Body of pancreas (tissue), 4 donors: ENCODE measurements around the gene PIK3AP1. TPM values are rescaled to one million over a fixed set of nuclear protein-coding genes. Genes with fewer than 3 reads are reported as not detected.
A peak's percentile ranks its signal among the peaks of the same experiment; 100 is the strongest.

Experiments used
- ATAC-seq: fragments of 150-250 bp; one replicate; pipeline ENCODE4 v1.9.1; 2016
- DNase-seq, 4 donors: peaks; one replicate each; pipeline ENCODE4 v3.0.0-alpha.2; 2019
- H3K27ac ChIP-seq, 4 donors: fragments of 200-600 bp; sonication (generic); 1 replicate in 3 of 4; 2 replicates in 1 of 4; pipeline versions ENCODE4 v1.5.1 to v1.6.1; 2016 to 2019; ENCODE audit warnings: mild to moderate bottlenecking in 1 of 4, mixed read lengths in 1 of 4, moderate library complexity in 1 of 4
- H3K27me3 ChIP-seq, 2 donors: fragments of 200-600 bp; sonication (generic); one replicate each; pipeline ENCODE4 v1.6.0; 2016; ENCODE audit warnings: mild to moderate bottlenecking in 1 of 2
- H3K36me3 ChIP-seq, 2 donors: fragments of 200-600 bp; sonication (generic); replicated peaks in 1 of 2; 2 replicates each; pipeline ENCODE4 v1.5.1; 2016; ENCODE audit warnings: low read depth in 2 of 2; ENCODE audit not compliant: insufficient read depth in 1 of 2
- H3K4me1 ChIP-seq: fragments of 200-600 bp; sonication (generic); one replicate; pipeline ENCODE4 v1.6.0; 2016
- H3K4me3 ChIP-seq, 2 donors: fragments of 200-600 bp; sonication (generic); 1 replicate in 1 of 2; 2 replicates in 1 of 2; pipeline ENCODE4 v1.5.1; 2016 to 2019
- H3K9me3 ChIP-seq, 3 donors: fragments of 200-600 bp; sonication (generic); 1 replicate in 2 of 3; 2 replicates in 1 of 3; pipeline ENCODE4 v1.5.1; 2016
- CTCF ChIP-seq, 7 experiments: fragments of 450-650 bp in 4 of 7; fragments of 200-600 bp in 3 of 7; sonication (generic) in 3 of 7; IDR thresholded peaks; one replicate each; pipeline ENCODE4 v1.5.1; 2016 to 2019; ENCODE audit warnings: antibody characterized with exemption in 7 of 7
- POLR2A ChIP-seq, 3 donors: fragments of 450-650 bp; IDR thresholded peaks; one replicate each; pipeline ENCODE4 v1.6.1; 2016; ENCODE audit warnings: antibody characterized with exemption in 3 of 3, mild to moderate bottlenecking in 2 of 3
- WGBS, 2 donors: methylation state at CpG; one replicate each; pipeline ENCODE4 v1.1.5; 2017; 5-methylcytosine and 5-hydroxymethylcytosine counted together
- intact Hi-C: fragments of 100-400 bp; cut with DNase I; formaldehyde crosslinking; loops from one replicate; pipeline ENCODE4 v1.15.1; 2023
- total RNA-seq, 2 donors: library from RNA; depleted of rRNA; stranded (reverse); fragments of >200 nt; gene quantifications; one replicate each; pipeline ENCODE4 v1.1.0, GENCODE V29; 2016

PIK3AP1 gene
- total RNA-seq, 2 donors from 2014 or later, result 28.0 to 37.2 TPM

GRCh38 chr10:96570511-96570910 is 149.8 kb downstream of the PIK3AP1 start:
- no peak for ATAC-seq
- peak overlapping the region in 1 of 4 donors; percentile 71 for H3K27ac ChIP-seq
- H3K27me3 ChIP-seq, result no peaks in the 10 kb centered on the region
- no peak for DNase-seq
- 76 to 80% methylated on average over 6 of the region's 6 CpGs for whole genome bisulfite sequencing, 2 donors
- no peak overlapping the region for H3K4me3 ChIP-seq
- H3K36me3 ChIP-seq, result no peaks in the 10 kb centered on the region
- no peaks in the 10 kb centered on the region for H3K9me3 ChIP-seq
- no peak for TF ChIP-seq POLR2A (IDR thresholded peaks at IDR 0.05)
- TF ChIP-seq CTCF (IDR thresholded peaks at IDR 0.05), result no peak
- intact Hi-C loops, result no loop called here
- H3K4me1 ChIP-seq, result peaks cover 67% of the 10 kb centered on the region

- no peak overlapping the region for H3K4me3 ChIP-seq
- no peaks in the 10 kb centered on the region for H3K9me3 ChIP-seq
- no peak for DNase-seq
- no peaks in the 10 kb centered on the region for H3K27me3 ChIP-seq
- H3K4me1 ChIP-seq, result peaks cover 62% of the 10 kb centered on the region
- intact Hi-C loops, result no loop called here
- peak overlapping the region in 3 of 4 donors; percentile 13 to 32 (median 18) for H3K27ac ChIP-seq
- peaks cover 0 to 2% of the 10 kb centered on the region in 2 donors for H3K36me3 ChIP-seq
- WGBS, 2 donors, result 26 to 28% methylated on average over 1 of the region's 1 CpG
- no peak for ATAC-seq
- TF ChIP-seq POLR2A (IDR thresholded peaks at IDR 0.05), result no peak
- TF ChIP-seq CTCF (IDR thresholded peaks at IDR 0.05), result no peak
Measured at GRCh38 chr10:96568402-96568801, 151.9 kb downstream of the PIK3AP1 start.

GRCh38 chr10:96565774-96566173 is 154.5 kb downstream of the PIK3AP1 start:
- no peaks in the 10 kb centered on the region for H3K27me3 ChIP-seq
- intact Hi-C loops, result no loop called here
- H3K4me3 ChIP-seq, result no peak overlapping the region
- H3K9me3 ChIP-seq, result no peaks in the 10 kb centered on the region
- no peak for TF ChIP-seq CTCF (IDR thresholded peaks at IDR 0.05)
- no peak for TF ChIP-seq POLR2A (IDR thresholded peaks at IDR 0.05)
- H3K27ac ChIP-seq, result no peak overlapping the region
- peaks cover 0 to 5% of the 10 kb centered on the region in 2 donors for H3K36me3 ChIP-seq
- no peak for DNase-seq
- no peak for ATAC-seq
- H3K4me1 ChIP-seq, result peaks cover 44% of the 10 kb centered on the region
- 16 to 17% methylated on average over 1 of the region's 1 CpG for WGBS, 2 donors

GRCh38 chr10:96560966-96561887 is 159.1 kb downstream of the PIK3AP1 start:
- DNase-seq (no peak), ATAC-seq (peak; percentile 53)
- 59 to 64% methylated on average over 3 of the region's 3 CpGs for WGBS, 2 donors
- intact Hi-C loops, result no loop called here
- peaks cover 17% of the 10 kb centered on the region for H3K4me1 ChIP-seq
- no peaks in the 10 kb centered on the region for H3K27me3 ChIP-seq
- no peaks in the 10 kb centered on the region for H3K9me3 ChIP-seq
- H3K4me3 ChIP-seq, result no peak overlapping the region
- H3K27ac ChIP-seq, result peak overlapping the region in 1 of 4 donors; percentile 33
- peaks cover 0 to 6% of the 10 kb centered on the region in 2 donors for H3K36me3 ChIP-seq
- no peak for TF ChIP-seq POLR2A (IDR thresholded peaks at IDR 0.05)
- no peak for TF ChIP-seq CTCF (IDR thresholded peaks at IDR 0.05)
